GM12878 (cell line): ENCODE measurements around the gene MRM3. TPM values are rescaled to one million over a fixed set of nuclear protein-coding genes. Genes with fewer than 3 reads are reported as not detected.
"Not testable (repeated sequence)": the region's sequence is repeated elsewhere in the genome, so short reads cannot be mapped to it uniquely, and the experiment has no call there.

Experiments
- ATAC-seq: fragments of 200-7000 bp; cut with Tn5 transposase; 3 replicates; pipeline ENCODE4 v1.9.1; 2020; ENCODE audit warnings: mild to moderate bottlenecking, moderate library complexity
- BruUV-seq: library from RNA; stranded (reverse); fragments of 400-500 nt; replicated peaks from 2 replicates; lab custom pipeline; 2021; lab: Mats Ljungman, UMichigan
- CTCF ChIA-PET: fragments of 300-600 bp; sonication (Branson Sonifier 250); formaldehyde crosslinking; extraction: SDS; loops from one replicate; lab custom pipeline; 2021; ENCODE audit warnings: inconsistent platforms; lab: Yijun Ruan, JAX
- POLR2A ChIA-PET: fragments of 350-600 bp; formaldehyde crosslinking; extraction: SDS; loops from one replicate; lab custom pipeline; 2021; ENCODE audit warnings: inconsistent platforms; lab: Charles Lee
- RAD21 ChIA-PET: fragments of 300-600 bp; sonication (Branson Sonifier 250); formaldehyde crosslinking; loops from one replicate; lab custom pipeline; 2023; ENCODE audit warnings: antibody characterized with exemption; ENCODE audit not compliant: unreplicated experiment; lab: Charles Lee
- SMC1A ChIA-PET: fragments of 300-600 bp; sonication (Branson Sonifier 250); formaldehyde crosslinking; loops from one replicate; lab custom pipeline; 2023; ENCODE audit not compliant: unreplicated experiment, uncharacterized antibody; lab: Charles Lee
- DNase-seq: peaks from one replicate; pipeline ENCODE4 v3.0.0-alpha.2; 2011; ENCODE audit warnings: low read depth, low spot score
- FAIRE-seq: peaks from 3 replicates; lab custom pipeline; 2011; peaks lifted over from hg19 to GRCh38; lab: Jason Lieb, UNC
- H2AFZ ChIP-seq: 2 replicates; pipeline ENCODE4 v1.6.0; 2011; ENCODE audit warnings: low read depth, low read length, control low read depth; ENCODE audit not compliant: control insufficient read depth
- H3K27ac ChIP-seq: 2 replicates; pipeline ENCODE4 v1.5.1; 2011; ENCODE audit warnings: control low read depth; ENCODE audit not compliant: control insufficient read depth, insufficient read depth
- H3K27me3 ChIP-seq, 2 experiments: replicated peaks in 1 of 2; 2 replicates each; pipeline versions ENCODE4 v1.6.0 to v1.6.1; 2011; ENCODE audit warnings: low read length in 1 of 2; ENCODE audit not compliant: control insufficient read depth in 2 of 2, insufficient read depth in 2 of 2
- H3K36me3 ChIP-seq, 2 experiments: 2 replicates each; pipeline ENCODE4 v1.5.1; 2011; ENCODE audit warnings: low read length in 1 of 2; ENCODE audit not compliant: control insufficient read depth in 2 of 2, insufficient read depth in 2 of 2
- H3K4me1 ChIP-seq: 2 replicates; pipeline ENCODE4 v1.6.1; 2011; ENCODE audit warnings: mild to moderate bottlenecking, low read length, moderate library complexity, mixed read lengths; ENCODE audit not compliant: control insufficient read depth, insufficient read depth
- H3K4me2 ChIP-seq: 2 replicates; pipeline ENCODE4 v1.6.0; 2011; ENCODE audit warnings: control low read depth; ENCODE audit not compliant: control insufficient read depth, insufficient read depth
- H3K4me3 ChIP-seq: fragments of 200-600 bp; sonication (generic); 2 replicates; pipeline ENCODE4 v1.5.1; 2016
- H3K79me2 ChIP-seq: 2 replicates; pipeline ENCODE4 v1.6.0; 2011; ENCODE audit warnings: low read length; ENCODE audit not compliant: control insufficient read depth, insufficient read depth
- H3K9ac ChIP-seq: 2 replicates; pipeline ENCODE4 v1.8.0; 2011; ENCODE audit warnings: low read length, control low read depth, mixed read lengths; ENCODE audit not compliant: control insufficient read depth, insufficient read depth
- H3K9me3 ChIP-seq: replicated peaks from 3 replicates; pipeline ENCODE4 v1.5.1; 2011; ENCODE audit warnings: mild to moderate bottlenecking, low read length; ENCODE audit not compliant: control insufficient read depth, insufficient read depth
- H4K20me1 ChIP-seq: 2 replicates; pipeline ENCODE4 v1.6.0; 2011; ENCODE audit not compliant: control insufficient read depth, insufficient read depth
- BCL11A ChIP-seq: IDR thresholded peaks from 2 replicates; pipeline ENCODE4 v1.6.1; 2011; ENCODE audit warnings: low read depth, low read length
- EZH2 ChIP-seq: IDR thresholded peaks from 2 replicates; pipeline ENCODE4 v1.6.1; 2012; ENCODE audit warnings: low read depth, mild to moderate bottlenecking, control low read depth, inconsistent platforms, low read length, borderline replicate concordance; ENCODE audit not compliant: control insufficient read depth
- FOXM1 ChIP-seq: IDR thresholded peaks from 2 replicates; pipeline ENCODE4 v1.6.1; 2012; ENCODE audit warnings: low read depth, mild to moderate bottlenecking, inconsistent platforms, low read length, moderate library complexity
- GATAD2B ChIP-seq: fragments of 450-650 bp; conservative IDR thresholded peaks from 2 replicates; pipeline ENCODE4 v1.6.1; 2017; ENCODE audit warnings: low read depth, mild to moderate bottlenecking, moderate library complexity
- NRF1 ChIP-seq: conservative IDR thresholded peaks from 2 replicates; pipeline ENCODE4 v1.6.1; 2011; ENCODE audit warnings: mild to moderate bottlenecking, low read depth, low read length, improper control_type of control experiment
- SREBF1 ChIP-seq: IDR thresholded peaks from 2 replicates; pipeline ENCODE4 v1.6.1; 2012; ENCODE audit warnings: mild to moderate bottlenecking, low read length
- WGBS: methylation state at CpG from one replicate; pipeline ENCODE4 v1.1.6; 2016; ENCODE audit warnings: low lambda C conversion rate; ENCODE audit not compliant: insufficient replicate concordance, insufficient coverage; ENCODE audit errors: missing lambda C conversion rate; 5-methylcytosine and 5-hydroxymethylcytosine counted together
- in situ Hi-C: fragments of 300-500 bp; cut with MboI; formaldehyde crosslinking; loops from 9 replicates; pipeline ENCODE4 v1.14.3; 2018; ENCODE audit warnings: mixed read lengths
- intact Hi-C: fragments of 100-400 bp; cut with micrococcal nuclease; formaldehyde crosslinking; loops from one replicate; pipeline ENCODE4 v1.14.2; 2022; ENCODE audit not compliant: unreplicated experiment
- polyA plus RNA-seq, 11 experiments: library from polyadenylated mRNA; depleted of rRNA in 4 of 11; unstranded in 6 of 11; stranded (reverse) in 5 of 11; fragments of >200 nt; fragmentation: Nextera tagmentation in 4 of 11; fragmentation: Illumina TruSeq in 1 of 11; extraction: Ambion mirVana in 4 of 11; extraction: Trizol in 1 of 11; gene quantifications; 1 replicate in 1 of 11; 2 replicates in 10 of 11; pipeline versions ENCODE4 v1.2.1 to v1.2.3, GENCODE V29; 2011 to 2016; ENCODE audit warnings: inconsistent platforms in 2 of 11, missing spikeins in 2 of 11, low read depth in 1 of 11
- total RNA-seq, 4 experiments: library from RNA; depleted of rRNA in 3 of 4; stranded (reverse); fragments of >200 nt in 3 of 4; fragmentation: Illumina TruSeq in 1 of 4; extraction: Trizol in 1 of 4; gene quantifications; 2 replicates each; pipeline versions ENCODE4 v1.2.1 to v1.2.3, GENCODE V29; 2013 to 2021

The MRM3 gene
- total and polyA plus RNA-seq, 10 of the 15 experiments (the other 5 are each of a cell fraction or from before 2014, with no cell fraction given) = 2.3 to 48.9 (median 26.6) TPM

- H3K27me3 ChIP-seq, H3K4me3 ChIP-seq, H3K4me1 ChIP-seq, SMC1A ChIA-PET, in situ Hi-C loops, H3K4me2 ChIP-seq, BruUV-seq, POLR2A ChIA-PET, H2AFZ ChIP-seq, RAD21 ChIA-PET, ATAC-seq, H3K9ac ChIP-seq, FAIRE-seq, intact Hi-C loops, H3K36me3 ChIP-seq, DNase-seq, H3K9me3 ChIP-seq, H3K27ac ChIP-seq, H4K20me1 ChIP-seq, CTCF ChIA-PET: not testable (repeated sequence)
- H3K79me2 ChIP-seq = peaks cover 36% of the 10 kb centered on the region
- WGBS = 98% methylated on average over 7 of the region's 7 CpGs
Measured at GRCh38 chr17:785901-786300, 3.7 kb downstream of the MRM3 start.

DNA sequence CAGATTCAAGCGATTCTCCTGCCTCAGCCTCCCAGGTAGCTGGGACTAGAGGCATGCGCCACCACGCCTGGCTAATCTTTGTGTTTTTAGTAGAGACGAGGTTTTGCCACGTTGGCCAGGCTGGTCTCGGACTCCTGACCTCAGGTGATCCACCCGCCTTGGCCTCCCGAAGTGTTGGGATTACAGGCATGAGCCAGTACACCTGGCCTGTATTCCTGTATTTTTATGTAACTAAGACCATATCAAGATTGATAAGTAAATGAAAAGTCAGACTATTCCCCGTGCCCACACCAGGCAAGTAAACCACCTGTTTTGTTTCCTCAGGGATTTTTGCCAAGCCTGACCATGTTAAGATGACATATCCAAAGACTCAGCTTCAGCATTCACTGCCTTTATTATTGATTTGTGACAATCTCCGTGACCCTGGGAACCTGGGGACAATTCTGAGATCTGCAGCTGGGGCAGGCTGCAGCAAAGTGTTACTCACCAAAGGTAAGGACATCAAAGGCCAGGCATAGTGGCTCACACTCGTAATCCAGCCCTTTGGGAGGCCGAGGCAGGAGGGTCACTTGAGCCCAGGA is 5.6 kb downstream of the MRM3 start:
- H3K79me2 ChIP-seq = peaks cover 18% of the 10 kb centered on the region
- no peaks in the 10 kb centered on the region for H3K9me3 ChIP-seq
- peaks cover 10% of the 10 kb centered on the region for H3K4me1 ChIP-seq
- in situ Hi-C loops = no loop called here
- no peak for DNase-seq
- CTCF ChIA-PET = interaction anchor here (1.6 kb wide), 1 partner anchor 193 kb away, joined by 6 read pairs; no protein-coding TSS in a partner anchor
- H3K27ac ChIP-seq = no peak overlapping the region
- no peaks in the 10 kb centered on the region for H4K20me1 ChIP-seq
- no peak overlapping the region for H2AFZ ChIP-seq
- no peaks in the 10 kb centered on the region for H3K27me3 ChIP-seq
- 88% methylated on average over 12 of the region's 12 CpGs for WGBS
- H3K4me2 ChIP-seq = no peak overlapping the region
- intact Hi-C loops = no loop called here
- H3K9ac ChIP-seq = no peak overlapping the region
- RAD21 ChIA-PET = no interaction called here
- no peak for ATAC-seq
- BruUV-seq = no TSS peak
- POLR2A ChIA-PET = interaction anchor here (0.7 kb wide), 1 partner anchor 545 kb away, joined by 3 read pairs; no protein-coding TSS in a partner anchor
- H3K36me3 ChIP-seq = peaks cover 11% of the 10 kb centered on the region in 2 experiments; a peak in 3 of 4 replicates
- no peak for FAIRE-seq
- SMC1A ChIA-PET = no interaction called here
- TF ChIP-seq GATAD2B (no peak), SREBF1 (no peak), NRF1 (no peak), BCL11A (no peak), EZH2 (no peak), FOXM1 (no peak)
- no peak overlapping the region for H3K4me3 ChIP-seq
